Parathyroid adenoma (tissue), 2 donors: ENCODE results near the gene FCRL6.

Experiments used
- H2AFZ ChIP-seq: fragments of 300-600 bp; sonication (generic); one replicate; pipeline ENCODE4 v1.7.0; 2017; ENCODE audit warnings: antibody characterized with exemption, mild to moderate bottlenecking
- H3K27ac ChIP-seq: fragments of 300-600 bp; sonication (generic); one replicate; pipeline ENCODE4 v1.7.0; 2017
- H3K27me3 ChIP-seq: fragments of 300-600 bp; sonication (generic); one replicate; pipeline ENCODE4 v1.7.0; 2017; ENCODE audit warnings: low read length; ENCODE audit not compliant: control insufficient read depth, insufficient read depth
- H3K36me3 ChIP-seq: fragments of 300-600 bp; sonication (generic); one replicate; pipeline ENCODE4 v1.7.0; 2017; ENCODE audit warnings: low read length; ENCODE audit not compliant: control insufficient read depth, insufficient read depth
- H3K4me1 ChIP-seq: fragments of 300-600 bp; sonication (generic); one replicate; pipeline ENCODE4 v1.7.0; 2017; ENCODE audit warnings: control low read depth
- H3K4me2 ChIP-seq: fragments of 300-600 bp; sonication (generic); one replicate; pipeline ENCODE4 v1.7.0; 2017; ENCODE audit warnings: low read length
- H3K4me3 ChIP-seq: fragments of 300-600 bp; sonication (generic); one replicate; pipeline ENCODE4 v1.7.0; 2017; ENCODE audit warnings: low read depth, low read length
- H3K79me2 ChIP-seq: fragments of 300-600 bp; sonication (generic); one replicate; pipeline ENCODE4 v1.7.0; 2017; ENCODE audit warnings: control low read depth
- H3K9ac ChIP-seq: fragments of 300-600 bp; sonication (generic); one replicate; pipeline ENCODE4 v1.7.0; 2017; ENCODE audit warnings: mild to moderate bottlenecking
- H3K9me3 ChIP-seq: fragments of 300-600 bp; sonication (generic); one replicate; pipeline ENCODE4 v1.7.0; 2017; ENCODE audit warnings: low read length; ENCODE audit not compliant: control insufficient read depth
- TF ChIP-seq, protein P1 (sequence below): fragments of 300-600 bp; sonication (generic); IDR thresholded peaks from one replicate; pipeline ENCODE4 v1.7.0; 2017; ENCODE audit warnings: antibody characterized with exemption, mild to moderate bottlenecking
- donor health status: primary hyperparathyroidism.

The FCRL6 gene

DNA sequence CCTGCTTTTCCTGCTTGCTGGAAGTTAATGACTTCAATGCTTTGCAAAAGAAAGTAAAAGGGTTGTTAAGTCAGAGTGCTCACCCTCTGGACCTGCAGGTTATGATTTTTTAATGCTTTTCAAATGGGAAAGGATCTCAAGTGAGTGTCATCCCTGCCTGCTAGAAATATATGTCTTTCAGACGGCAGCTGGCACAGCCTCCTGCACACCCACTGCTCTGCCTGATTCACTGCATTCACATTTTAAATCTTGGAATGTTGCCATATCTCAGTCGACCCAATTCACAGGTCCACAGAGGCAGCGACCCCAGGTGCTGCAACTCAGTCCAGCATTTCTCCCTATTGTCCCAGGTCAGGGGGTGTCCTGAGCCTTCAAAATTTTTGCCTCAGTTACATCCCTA lies 10.7 kb upstream of the FCRL6 start:
- Histone ChIP-seq H3K9me3 (no peaks in the 10 kb centered on the region), H3K4me3 (no peak overlapping the region), H3K79me2 (no peaks in the 10 kb centered on the region), H3K9ac (no peak overlapping the region), H2AFZ (no peak overlapping the region), H3K4me1 (no peaks in the 10 kb centered on the region), H3K36me3 (no peaks in the 10 kb centered on the region), H3K27ac (no peak overlapping the region), H3K4me2 (no peak overlapping the region), H3K27me3 (no peaks in the 10 kb centered on the region)
- TF ChIP-seq, protein P1, sequence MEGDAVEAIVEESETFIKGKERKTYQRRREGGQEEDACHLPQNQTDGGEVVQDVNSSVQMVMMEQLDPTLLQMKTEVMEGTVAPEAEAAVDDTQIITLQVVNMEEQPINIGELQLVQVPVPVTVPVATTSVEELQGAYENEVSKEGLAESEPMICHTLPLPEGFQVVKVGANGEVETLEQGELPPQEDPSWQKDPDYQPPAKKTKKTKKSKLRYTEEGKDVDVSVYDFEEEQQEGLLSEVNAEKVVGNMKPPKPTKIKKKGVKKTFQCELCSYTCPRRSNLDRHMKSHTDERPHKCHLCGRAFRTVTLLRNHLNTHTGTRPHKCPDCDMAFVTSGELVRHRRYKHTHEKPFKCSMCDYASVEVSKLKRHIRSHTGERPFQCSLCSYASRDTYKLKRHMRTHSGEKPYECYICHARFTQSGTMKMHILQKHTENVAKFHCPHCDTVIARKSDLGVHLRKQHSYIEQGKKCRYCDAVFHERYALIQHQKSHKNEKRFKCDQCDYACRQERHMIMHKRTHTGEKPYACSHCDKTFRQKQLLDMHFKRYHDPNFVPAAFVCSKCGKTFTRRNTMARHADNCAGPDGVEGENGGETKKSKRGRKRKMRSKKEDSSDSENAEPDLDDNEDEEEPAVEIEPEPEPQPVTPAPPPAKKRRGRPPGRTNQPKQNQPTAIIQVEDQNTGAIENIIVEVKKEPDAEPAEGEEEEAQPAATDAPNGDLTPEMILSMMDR = no peak

DNA sequence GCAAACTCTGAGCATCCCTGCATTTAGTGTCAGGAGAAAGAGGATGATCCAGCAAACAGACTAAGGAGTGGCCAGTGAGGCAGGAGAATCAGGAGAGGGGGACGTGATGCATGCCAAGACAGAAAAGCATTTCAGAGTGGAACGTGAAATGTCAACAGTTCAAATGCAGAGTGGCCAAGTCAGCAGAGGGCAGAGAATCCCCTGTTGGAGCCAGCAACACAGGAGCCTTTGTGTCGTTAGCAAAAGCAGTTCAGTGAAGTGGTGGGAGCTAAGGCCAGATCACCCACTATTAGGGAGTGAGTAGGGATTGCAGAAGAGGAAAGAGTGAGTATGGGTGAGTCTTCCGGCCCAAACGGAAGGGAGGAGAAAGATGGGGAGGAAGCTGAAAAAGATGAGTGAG lies 6.6 kb upstream of the FCRL6 start:
- Histone ChIP-seq H3K27ac (no peak overlapping the region), H3K36me3 (no peaks in the 10 kb centered on the region), H3K4me1 (no peaks in the 10 kb centered on the region), H3K27me3 (no peaks in the 10 kb centered on the region), H3K9me3 (no peaks in the 10 kb centered on the region), H3K4me2 (no peak overlapping the region), H2AFZ (no peak overlapping the region), H3K4me3 (no peak overlapping the region), H3K79me2 (no peaks in the 10 kb centered on the region), H3K9ac (no peak overlapping the region)
- TF ChIP-seq, protein P1 = no peak

DNA sequence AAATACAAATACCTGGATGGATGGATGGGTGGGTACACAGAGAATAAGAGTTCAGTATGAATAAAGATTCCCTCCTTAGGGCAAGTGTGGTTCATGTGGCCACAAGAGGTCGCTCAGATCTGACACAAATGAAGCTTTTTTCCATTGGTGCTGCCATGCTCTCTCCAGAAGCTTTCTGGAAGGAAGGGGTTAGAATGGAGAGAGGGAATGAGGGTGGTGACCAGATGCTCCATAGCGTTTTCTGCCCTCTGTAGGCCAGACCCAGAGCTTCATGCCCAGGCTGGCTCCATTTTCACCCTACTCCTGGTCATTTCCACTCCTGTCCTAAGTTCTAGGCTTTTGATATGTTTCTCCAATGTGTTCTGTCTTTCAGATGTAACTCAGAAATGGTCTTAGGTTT lies 3.3 kb upstream of the FCRL6 start:
- Histone ChIP-seq H3K27ac (no peak overlapping the region), H3K9ac (no peak overlapping the region), H3K4me1 (no peaks in the 10 kb centered on the region), H2AFZ (peak overlapping the region; percentile 46), H3K4me2 (no peak overlapping the region), H3K79me2 (no peaks in the 10 kb centered on the region), H3K27me3 (no peaks in the 10 kb centered on the region), H3K9me3 (no peaks in the 10 kb centered on the region), H3K36me3 (no peaks in the 10 kb centered on the region), H3K4me3 (no peak overlapping the region)
- TF ChIP-seq, protein P1 = peak; percentile 69

DNA sequence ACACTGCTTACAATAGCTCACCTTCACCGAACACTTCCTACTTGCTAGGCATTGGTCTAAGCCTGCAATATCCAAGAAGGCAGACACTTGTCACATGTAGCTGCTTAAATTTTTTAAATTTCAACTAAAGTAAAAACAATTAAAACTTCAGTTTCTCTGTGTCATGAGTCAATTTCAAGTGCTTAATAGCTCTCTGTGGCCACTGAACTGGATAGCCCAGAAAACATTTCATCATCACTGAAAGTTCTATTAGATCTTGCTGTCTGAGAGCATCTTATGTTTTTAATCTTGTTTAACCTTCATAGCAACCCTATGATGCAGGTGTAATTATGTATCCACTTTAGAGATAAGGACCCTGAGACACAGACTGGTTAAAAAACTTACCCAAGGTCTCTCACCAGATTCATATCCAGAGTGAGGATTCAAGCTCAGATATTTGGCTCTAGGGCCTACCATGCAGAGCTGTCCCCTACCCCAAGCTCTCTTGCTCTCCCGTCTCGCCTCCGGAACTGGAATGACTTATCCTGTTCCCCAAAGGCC lies 2.6 kb upstream of the FCRL6 start:
- TF ChIP-seq, protein P1 = no peak
- H3K27me3 ChIP-seq = no peaks in the 10 kb centered on the region

DNA sequence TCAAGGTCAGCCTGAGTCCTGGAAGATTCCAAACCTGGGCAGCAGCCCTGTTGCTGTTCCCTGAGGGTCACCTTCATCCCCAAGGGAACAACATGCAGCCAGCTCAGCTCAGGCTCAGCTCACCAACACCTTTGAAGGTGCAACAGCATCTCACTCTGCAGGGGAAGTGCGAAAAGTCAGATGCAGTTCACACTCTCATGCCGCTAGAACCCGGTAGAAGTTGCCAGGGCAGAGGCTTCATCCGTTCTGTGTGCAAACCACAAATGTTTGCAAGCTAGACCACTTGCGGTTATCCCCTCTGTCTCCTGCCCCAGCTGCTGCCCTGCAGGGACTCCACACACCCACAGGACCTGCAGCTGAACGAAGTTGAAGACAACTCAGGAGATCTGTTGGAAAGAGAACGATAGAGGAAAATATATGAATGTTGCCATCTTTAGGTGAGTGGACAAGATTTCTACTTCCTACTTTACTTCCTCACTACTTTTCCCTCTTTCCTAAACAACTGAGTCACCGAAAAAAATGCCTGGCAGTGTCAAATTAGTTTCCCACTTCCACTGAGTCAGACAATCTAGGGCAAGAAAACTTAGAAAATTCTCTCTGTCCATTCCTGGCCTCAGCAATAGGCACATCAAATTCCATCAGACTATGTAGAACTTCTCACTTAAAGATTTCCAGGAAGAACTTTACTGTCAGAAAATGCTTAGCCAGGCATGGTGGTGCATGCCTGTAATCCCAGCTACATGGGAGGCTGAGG lies 1.8 kb upstream of the FCRL6 start:
- Histone ChIP-seq H2AFZ (no peak overlapping the region), H3K4me3 (no peak overlapping the region), H3K4me2 (no peak overlapping the region), H3K27ac (no peak overlapping the region), H3K9ac (no peak overlapping the region), H3K9me3 (no peaks in the 10 kb centered on the region), H3K36me3 (no peaks in the 10 kb centered on the region), H3K27me3 (no peaks in the 10 kb centered on the region), H3K4me1 (peaks cover 11% of the 10 kb centered on the region), H3K79me2 (no peaks in the 10 kb centered on the region)
- TF ChIP-seq, protein P1 = no peak

More for the DNA sequence above, 2.6 kb upstream of the FCRL6 start:
- H3K36me3 ChIP-seq = no peaks in the 10 kb centered on the region
- no peak overlapping the region for H3K4me3 ChIP-seq
- H3K9me3 ChIP-seq = no peaks in the 10 kb centered on the region
- no peaks in the 10 kb centered on the region for H3K79me2 ChIP-seq
- no peak overlapping the region for H2AFZ ChIP-seq
- H3K9ac ChIP-seq = no peak overlapping the region
- no peak overlapping the region for H3K4me2 ChIP-seq
- no peak overlapping the region for H3K27ac ChIP-seq
- H3K4me1 ChIP-seq = peaks cover 4% of the 10 kb centered on the region
